OCI-LY1 (cell line): Measurements from ENCODE around the gene MAN2B2.

ENCODE experiments used
- H2AFZ ChIP-seq: fragments of 200-600 bp; sonication (generic), shearing (Covaris generic); 2 replicates; pipeline ENCODE4 v1.6.0; 2014; ENCODE audit warnings: antibody characterized with exemption, mild to moderate bottlenecking, low read length
- H3F3A ChIP-seq: fragments of 200-600 bp; sonication (generic), shearing (Covaris generic); 2 replicates; pipeline ENCODE4 v1.6.0; 2014; ENCODE audit warnings: mild to moderate bottlenecking, antibody characterized with exemption, low read length, moderate library complexity; ENCODE audit not compliant: insufficient read depth
- H3K27ac ChIP-seq: fragments of 200-600 bp; sonication (generic); 2 replicates; pipeline ENCODE4 v1.5.1; 2014; ENCODE audit warnings: low read length, mixed run types, mild to moderate bottlenecking, low read depth; ENCODE audit not compliant: poor library complexity, severe bottlenecking
- H3K27me3 ChIP-seq: fragments of 200-600 bp; sonication (generic); 2 replicates; pipeline ENCODE4 v1.6.0; 2014; ENCODE audit warnings: antibody characterized with exemption, mild to moderate bottlenecking, low read length, moderate library complexity; ENCODE audit not compliant: insufficient read depth
- H3K36me3 ChIP-seq: fragments of 200-600 bp; sonication (generic); 2 replicates; pipeline ENCODE4 v1.6.1; 2014; ENCODE audit warnings: mild to moderate bottlenecking, antibody characterized with exemption, low read length, moderate library complexity, mixed read lengths; ENCODE audit not compliant: insufficient read depth
- H3K4me1 ChIP-seq: fragments of 200-600 bp; sonication (generic); 2 replicates; pipeline ENCODE4 v1.5.1; 2014; ENCODE audit warnings: mild to moderate bottlenecking, low read length, moderate library complexity; ENCODE audit not compliant: insufficient read depth, severe bottlenecking
- H3K4me2 ChIP-seq: fragments of 200-600 bp; sonication (generic), shearing (Covaris generic); 2 replicates; pipeline ENCODE4 v1.6.1; 2014; ENCODE audit warnings: low read length
- H3K4me3 ChIP-seq: fragments of 200-600 bp; sonication (generic); 2 replicates; pipeline ENCODE4 v1.5.1; 2014; ENCODE audit warnings: low read length, low read depth, mild to moderate bottlenecking, mixed read lengths; ENCODE audit not compliant: poor library complexity, severe bottlenecking
- H3K79me2 ChIP-seq: fragments of 200-600 bp; shearing (Covaris generic); 2 replicates; pipeline ENCODE4 v1.6.1; 2016; ENCODE audit warnings: mixed run types, low read length, mixed read lengths; ENCODE audit not compliant: insufficient read depth
- H3K9ac ChIP-seq: fragments of 200-600 bp; sonication (generic), shearing (Covaris generic); 2 replicates; pipeline ENCODE4 v1.6.1; 2014; ENCODE audit warnings: mild to moderate bottlenecking, low read length, mixed read lengths
- H3K9me2 ChIP-seq: fragments of 200-600 bp; sonication (generic), shearing (Covaris generic); 2 replicates; pipeline ENCODE4 v1.6.1; 2014; ENCODE audit warnings: low read depth, mild to moderate bottlenecking, low read length, mixed read lengths
- H3K9me3 ChIP-seq: fragments of 200-600 bp; shearing (Covaris generic); 2 replicates; pipeline ENCODE4 v1.6.1; 2014; ENCODE audit warnings: low read length, mixed read lengths
- H4K20me1 ChIP-seq: fragments of 200-600 bp; sonication (generic), shearing (Covaris generic); 2 replicates; pipeline ENCODE4 v1.6.0; 2016; ENCODE audit warnings: mild to moderate bottlenecking, low read length; ENCODE audit not compliant: insufficient read depth
- CTCF ChIP-seq: fragments of 200-600 bp; sonication (generic), shearing (Covaris generic); IDR thresholded peaks from 2 replicates; pipeline ENCODE4 v1.5.1; 2017; ENCODE audit warnings: mild to moderate bottlenecking, antibody characterized with exemption, low read length, moderate library complexity, mixed read lengths
- EZH2 ChIP-seq: fragments of 200-600 bp; sonication (generic), shearing (Covaris generic); IDR thresholded peaks from 2 replicates; pipeline ENCODE4 v1.8.0; 2017; ENCODE audit warnings: borderline replicate concordance, mixed run types, mild to moderate bottlenecking, antibody characterized with exemption, low read length, moderate library complexity, mixed read lengths

Gene MAN2B2

GRCh38 chr4:6620296-6620695 lies 45.3 kb downstream of the MAN2B2 start:
- H3K9me2 ChIP-seq: no peaks in the 10 kb centered on the region
- H4K20me1 ChIP-seq: no peaks in the 10 kb centered on the region
- TF ChIP-seq CTCF (no peak), EZH2 (no peak)
- no peak overlapping the region for H3K4me3 ChIP-seq
- H3K9me3 ChIP-seq: no peaks in the 10 kb centered on the region
- no peak overlapping the region for H3K4me2 ChIP-seq
- no peak overlapping the region for H3K27ac ChIP-seq
- no peaks in the 10 kb centered on the region for H3K27me3 ChIP-seq
- no peaks in the 10 kb centered on the region for H3K4me1 ChIP-seq
- H3K79me2 ChIP-seq: no peaks in the 10 kb centered on the region
- no peaks in the 10 kb centered on the region for H3F3A ChIP-seq
- H3K9ac ChIP-seq: no peak overlapping the region
- no peak overlapping the region for H2AFZ ChIP-seq
- peaks cover 3% of the 10 kb centered on the region; the same call in 1 of the 2 replicates for H3K36me3 ChIP-seq

GRCh38 chr4:6620891-6621555 lies 46.0 kb downstream of the MAN2B2 start:
- no peaks in the 10 kb centered on the region for H3K79me2 ChIP-seq
- H3K36me3 ChIP-seq: peaks cover 3% of the 10 kb centered on the region; the same call in 1 of the 2 replicates
- no peaks in the 10 kb centered on the region for H4K20me1 ChIP-seq
- no peak for TF ChIP-seq EZH2
- no peak for TF ChIP-seq CTCF
- H3K9me2 ChIP-seq: no peaks in the 10 kb centered on the region
- H3K27ac ChIP-seq: no peak overlapping the region
- no peak overlapping the region for H2AFZ ChIP-seq
- H3K4me3 ChIP-seq: no peak overlapping the region
- no peaks in the 10 kb centered on the region for H3K4me1 ChIP-seq
- no peaks in the 10 kb centered on the region for H3F3A ChIP-seq
- H3K9ac ChIP-seq: no peak overlapping the region
- H3K4me2 ChIP-seq: no peak overlapping the region
- H3K27me3 ChIP-seq: no peaks in the 10 kb centered on the region
- H3K9me3 ChIP-seq: no peaks in the 10 kb centered on the region

GRCh38 chr4:6621556-6621927 lies 46.6 kb downstream of the MAN2B2 start:
- Histone ChIP-seq H3K27ac (no peak overlapping the region), H3K79me2 (no peaks in the 10 kb centered on the region), H3K4me3 (no peak overlapping the region), H2AFZ (no peak overlapping the region), H3K4me2 (no peak overlapping the region), H3K27me3 (no peaks in the 10 kb centered on the region), H3K4me1 (no peaks in the 10 kb centered on the region), H3K36me3 (0 out of 2 replicates have a peak, but pooled peaks cover 1% of the 10 kb centered on the region), H3K9me2 (no peaks in the 10 kb centered on the region), H3F3A (no peaks in the 10 kb centered on the region), H3K9me3 (no peaks in the 10 kb centered on the region), H3K9ac (no peak overlapping the region), H4K20me1 (no peaks in the 10 kb centered on the region)
- TF ChIP-seq EZH2 (no peak), CTCF (peak; percentile 47; the same call in 1 of the 2 replicates)
